HepG2 (cell line): Measurements from ENCODE around the gene MXD3. TPM values are rescaled to one million over a fixed set of nuclear protein-coding genes. Genes with fewer than 3 reads are reported as not detected.
A peak's percentile ranks its signal among the peaks of the same experiment; 100 is the strongest.

Experiments used
- ATAC-seq: fragments of 200-7000 bp; cut with Tn5 transposase; 3 replicates; pipeline ENCODE4 v1.9.1; 2020; ENCODE audit warnings: mild to moderate bottlenecking, moderate library complexity
- BruUV-seq: library from RNA; stranded (reverse); fragments of 400-500 nt; replicated peaks from 2 replicates; lab custom pipeline; 2021; lab: Mats Ljungman, UMichigan
- CTCF ChIA-PET: fragments of 300-600 bp; formaldehyde crosslinking; extraction: SDS; loops from one replicate; lab custom pipeline; 2021; ENCODE audit warnings: low total read pairs, inconsistent platforms, low intra/inter-chr PET ratio; lab: Yijun Ruan, JAX
- POLR2A ChIA-PET: fragments of 350-600 bp; sonication (Branson Sonifier 250); formaldehyde crosslinking; loops from one replicate; lab custom pipeline; 2020; ENCODE audit warnings: antibody characterized with exemption, inconsistent platforms; lab: Yijun Ruan, JAX
- DNase-seq: peaks from one replicate; pipeline ENCODE4 v3.0.0-alpha.2; 2015; ENCODE audit warnings: low spot score
- FAIRE-seq: peaks from 3 replicates; lab custom pipeline; 2011; peaks lifted over from hg19 to GRCh38; lab: Jason Lieb, UNC
- H2AFZ ChIP-seq: one replicate; pipeline ENCODE4 v1.6.1; 2011; ENCODE audit warnings: low read length, inconsistent platforms
- H3K27ac ChIP-seq: fragments of 300-600 bp; 3 replicates; pipeline ENCODE4 v1.8.0; 2011; ENCODE audit warnings: mixed run types, mild to moderate bottlenecking, mixed read lengths, low read length, inconsistent platforms; ENCODE audit not compliant: insufficient read depth; ENCODE audit errors: extremely low read length
- H3K27me3 ChIP-seq, 2 experiments: fragments of 200-600 bp in 1 of 2; 2 replicates in 1 of 2; 3 replicates in 1 of 2; pipeline versions ENCODE4 v1.6.0 to v1.8.0; 2011; ENCODE audit warnings: low read length in 2 of 2, mild to moderate bottlenecking in 2 of 2, moderate library complexity in 2 of 2, inconsistent platforms in 1 of 2; ENCODE audit not compliant: insufficient read depth in 2 of 2, control insufficient read depth in 1 of 2
- H3K36me3 ChIP-seq, 2 experiments: fragments of 200-600 bp in 1 of 2; replicated peaks in 1 of 2; 2 replicates in 1 of 2; 3 replicates in 1 of 2; pipeline versions ENCODE4 v1.5.1 to v1.8.0; 2011; ENCODE audit warnings: low read length in 2 of 2, inconsistent platforms in 1 of 2; ENCODE audit not compliant: insufficient read depth in 2 of 2, control insufficient read depth in 1 of 2
- H3K4me1 ChIP-seq: 2 replicates; pipeline ENCODE4 v1.5.1; 2012; ENCODE audit warnings: low read length, inconsistent platforms; ENCODE audit not compliant: insufficient read depth
- H3K4me2 ChIP-seq: 2 replicates; pipeline ENCODE4 v1.6.0; 2011; ENCODE audit warnings: low read depth, low read length, inconsistent platforms
- H3K4me3 ChIP-seq, 3 experiments: fragments of 200-600 bp in 1 of 3; sonication (generic), shearing (Covaris generic) in 1 of 3; replicated peaks in 1 of 3; 2 replicates each; pipeline ENCODE4 v1.5.1; 2011 to 2016; ENCODE audit warnings: low read length in 3 of 3, inconsistent platforms in 2 of 3, low read depth in 2 of 3, mild to moderate bottlenecking in 2 of 3, control low read depth in 1 of 3, mixed read lengths in 1 of 3; ENCODE audit not compliant: insufficient read depth in 1 of 3
- H3K79me2 ChIP-seq: one replicate; pipeline ENCODE4 v1.6.1; 2011; ENCODE audit warnings: low read length, inconsistent platforms; ENCODE audit not compliant: insufficient read depth
- H3K9ac ChIP-seq: 2 replicates; pipeline ENCODE4 v1.6.0; 2011; ENCODE audit warnings: mild to moderate bottlenecking, low read depth, low read length, inconsistent platforms; ENCODE audit not compliant: insufficient read depth
- H3K9me3 ChIP-seq: 2 replicates; pipeline ENCODE4 v1.5.1; 2012; ENCODE audit warnings: mild to moderate bottlenecking, low read length
- H4K20me1 ChIP-seq: 2 replicates; pipeline ENCODE4 v1.6.0; 2011; ENCODE audit warnings: inconsistent platforms, mild to moderate bottlenecking, low read length, moderate library complexity; ENCODE audit not compliant: insufficient read depth
- AGO2 ChIP-seq: fragments of 200-400 bp; formaldehyde crosslinking; optimal IDR thresholded peaks from 2 replicates; pipeline ENCODE3; 2017; ENCODE audit warnings: mild to moderate bottlenecking, low read depth, low read length, moderate library complexity
- HNRNPLL ChIP-seq: fragments of 200-400 bp; formaldehyde crosslinking; IDR thresholded peaks from 2 replicates; pipeline ENCODE4 v1.6.1; 2017; ENCODE audit warnings: mild to moderate bottlenecking, low read depth, low read length; ENCODE audit not compliant: poor library complexity, severe bottlenecking
- SMARCC2 ChIP-seq: fragments of 450-650 bp; IDR thresholded peaks from 2 replicates; pipeline ENCODE4 v1.6.1; 2017; ENCODE audit warnings: antibody characterized with exemption, mild to moderate bottlenecking
- ZNF333 ChIP-seq: sonication (generic); formaldehyde crosslinking; IDR thresholded peaks from 2 replicates; pipeline ENCODE4 v1.4.0; 2020; ENCODE audit warnings: mild to moderate bottlenecking, missing genetic modification reagents, borderline replicate concordance
- WGBS: methylation state at CpG from one replicate; pipeline ENCODE4 v1.1.6; 2017; ENCODE audit warnings: low lambda C conversion rate; 5-methylcytosine and 5-hydroxymethylcytosine counted together
- in situ Hi-C: cut with HindIII; loops from 2 replicates; pipeline ENCODE4 v1.10.0; 2017; ENCODE audit warnings: low pct_unique_long_range_greater_than_20kb; ENCODE audit not compliant: extremely low pct_ligation_motif_present
- intact Hi-C: fragments of 100-400 bp; cut with micrococcal nuclease; formaldehyde crosslinking; loops from one replicate; pipeline ENCODE4 v1.10.0; 2022; ENCODE audit not compliant: unreplicated experiment
- polyA plus RNA-seq, 8 experiments: library from polyadenylated mRNA; depleted of rRNA in 3 of 8; stranded (reverse) in 7 of 8; unstranded in 1 of 8; fragments of >200 nt; fragmentation: Illumina TruSeq in 4 of 8; extraction: Trizol in 4 of 8; gene quantifications; 2 replicates each; pipeline versions ENCODE4 v1.2.1 to v1.2.3, GENCODE V29; 2011 to 2016; ENCODE audit warnings: low read depth in 4 of 8, missing spikeins in 1 of 8, mixed read lengths in 1 of 8; ENCODE audit not compliant: insufficient read depth in 1 of 8
- total RNA-seq, 5 experiments: library from RNA; depleted of rRNA; stranded (reverse); fragments of >200 nt; fragmentation: Illumina TruSeq; extraction: Trizol; gene quantifications; 2 replicates each; pipeline ENCODE4 v1.2.3, GENCODE V29; 2016; ENCODE audit warnings: low read depth in 1 of 5
- TF ChIP-seq, protein P1 (sequence below): sonication (generic); formaldehyde crosslinking; conservative IDR thresholded peaks from 2 replicates; pipeline ENCODE4 v1.4.0; 2020; ENCODE audit warnings: missing genetic modification reagents
- TF ChIP-seq, protein P2 (sequence below): sonication (generic); formaldehyde crosslinking; IDR thresholded peaks from 2 replicates; pipeline ENCODE4 v1.9.0; 2021; ENCODE audit warnings: mild to moderate bottlenecking, missing genetic modification reagents

Gene MXD3
- total and polyA plus RNA-seq, 2 of the 13 experiments (the other 11 are each of a cell fraction or from before 2014, with no cell fraction given): 10.5 to 12.8 TPM

DNA sequence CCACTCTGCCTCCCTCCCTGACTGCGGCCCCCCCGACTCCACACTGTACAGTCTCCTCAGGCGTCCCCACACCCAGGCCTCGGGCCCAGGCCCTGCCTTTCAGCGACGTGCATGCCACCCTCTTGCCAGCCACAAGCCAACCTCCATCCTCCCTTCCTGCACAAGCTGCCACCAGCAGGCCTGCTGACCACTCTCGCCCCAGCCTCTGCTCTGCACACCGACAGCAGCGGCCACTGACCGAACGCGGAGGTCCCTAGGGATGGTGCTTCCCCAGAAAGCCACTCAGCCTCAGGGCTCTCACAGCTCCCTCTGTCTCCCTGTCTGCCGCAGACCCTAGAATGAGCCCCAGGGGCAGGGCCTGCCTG lies 21.2 kb upstream of the MXD3 start:
- POLR2A ChIA-PET: no interaction called here
- no peaks in the 10 kb centered on the region for H3K9me3 ChIP-seq
- CTCF ChIA-PET: no interaction called here
- ATAC-seq: no peak
- no peak overlapping the region for H3K27ac ChIP-seq
- intact Hi-C loops: no loop called here
- H3K4me2 ChIP-seq: no peak overlapping the region
- DNase-seq: no peak
- WGBS: 96% methylated on average over 13 of the region's 13 CpGs
- H3K9ac ChIP-seq: no peak overlapping the region
- H4K20me1 ChIP-seq: 0 out of 2 replicates have a peak, but pooled peaks cover 3% of the 10 kb centered on the region
- peaks cover 38 to 83% of the 10 kb centered on the region in 2 experiments for H3K36me3 ChIP-seq
- H3K4me3 ChIP-seq: no peak overlapping the region
- no peaks in the 10 kb centered on the region for H3K27me3 ChIP-seq
- in situ Hi-C loops: no loop called here
- peaks cover 10% of the 10 kb centered on the region for H3K4me1 ChIP-seq
- TF ChIP-seq AGO2 (peak; percentile 74), SMARCC2 (no peak), ZNF333 (CRISPR knock-in tag) (no peak)
- H3K79me2 ChIP-seq: no peaks in the 10 kb centered on the region
- no peak for FAIRE-seq
- H2AFZ ChIP-seq: no peak overlapping the region
- BruUV-seq: no TSS peak

DNA sequence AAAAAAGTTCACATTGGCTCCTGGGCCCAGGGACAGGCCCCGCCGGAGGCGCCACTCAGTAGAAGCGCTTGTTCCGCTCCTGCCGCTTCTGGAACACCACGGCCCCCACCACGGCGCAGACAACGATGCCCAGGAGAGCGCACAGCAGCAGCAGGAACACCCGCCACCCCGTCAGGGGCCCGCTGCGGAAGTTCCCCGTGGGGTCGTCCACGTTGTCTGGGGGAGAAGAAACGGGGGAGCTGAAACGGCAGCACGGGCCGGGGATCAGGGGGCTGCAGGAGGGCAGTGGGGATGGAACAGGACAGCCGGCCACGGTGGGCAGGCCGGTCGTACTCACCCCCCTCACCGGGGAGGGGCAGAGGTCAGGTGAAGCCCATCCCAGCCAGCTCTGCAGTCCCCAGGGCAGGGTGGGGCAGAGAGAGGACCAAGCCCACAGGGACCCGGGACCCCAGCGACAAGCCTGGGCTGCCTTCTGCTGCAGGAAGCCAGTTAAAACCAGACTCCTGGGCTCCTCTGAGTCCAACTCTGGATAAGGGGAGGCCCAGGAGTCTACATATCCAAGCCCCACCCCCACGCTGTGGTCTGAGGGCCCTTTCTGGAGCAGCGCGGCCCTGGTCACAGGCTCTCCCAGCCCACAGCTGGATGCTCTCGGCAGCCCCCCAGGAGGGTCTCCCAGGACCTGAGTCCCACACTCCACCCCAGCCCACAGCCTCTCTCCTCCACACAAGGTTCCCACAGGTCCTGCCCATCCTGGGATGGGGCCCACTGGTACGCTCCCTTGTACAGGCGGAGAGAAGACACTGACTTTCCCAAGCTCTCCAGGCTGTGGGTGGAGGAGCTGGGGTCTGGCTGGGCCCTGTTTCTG lies 20.6 kb upstream of the MXD3 start:
- DNase-seq (no peak), ATAC-seq (no peak), FAIRE-seq (no peak)
- Histone ChIP-seq H3K9ac (no peak overlapping the region), H3K27me3 (no peaks in the 10 kb centered on the region), H3K9me3 (no peaks in the 10 kb centered on the region), H3K4me2 (no peak overlapping the region), H4K20me1 (0 out of 2 replicates have a peak, but pooled peaks cover 3% of the 10 kb centered on the region), H3K27ac (no peak overlapping the region), H3K79me2 (no peaks in the 10 kb centered on the region), H3K4me3 (no peak overlapping the region), H3K4me1 (peaks cover 16% of the 10 kb centered on the region), H2AFZ (no peak overlapping the region), H3K36me3 (peaks cover 36 to 77% of the 10 kb centered on the region in 2 experiments)
- WGBS: 98% methylated on average over 28 of the region's 35 CpGs
- ChIA-PET POLR2A (no interaction called here), CTCF (no interaction called here)
- in situ Hi-C loops (no loop called here), intact Hi-C loops (no loop called here)
- BruUV-seq: no TSS peak
- peak; percentile 6 for TF ChIP-seq HNRNPLL
- TF ChIP-seq, protein P1, sequence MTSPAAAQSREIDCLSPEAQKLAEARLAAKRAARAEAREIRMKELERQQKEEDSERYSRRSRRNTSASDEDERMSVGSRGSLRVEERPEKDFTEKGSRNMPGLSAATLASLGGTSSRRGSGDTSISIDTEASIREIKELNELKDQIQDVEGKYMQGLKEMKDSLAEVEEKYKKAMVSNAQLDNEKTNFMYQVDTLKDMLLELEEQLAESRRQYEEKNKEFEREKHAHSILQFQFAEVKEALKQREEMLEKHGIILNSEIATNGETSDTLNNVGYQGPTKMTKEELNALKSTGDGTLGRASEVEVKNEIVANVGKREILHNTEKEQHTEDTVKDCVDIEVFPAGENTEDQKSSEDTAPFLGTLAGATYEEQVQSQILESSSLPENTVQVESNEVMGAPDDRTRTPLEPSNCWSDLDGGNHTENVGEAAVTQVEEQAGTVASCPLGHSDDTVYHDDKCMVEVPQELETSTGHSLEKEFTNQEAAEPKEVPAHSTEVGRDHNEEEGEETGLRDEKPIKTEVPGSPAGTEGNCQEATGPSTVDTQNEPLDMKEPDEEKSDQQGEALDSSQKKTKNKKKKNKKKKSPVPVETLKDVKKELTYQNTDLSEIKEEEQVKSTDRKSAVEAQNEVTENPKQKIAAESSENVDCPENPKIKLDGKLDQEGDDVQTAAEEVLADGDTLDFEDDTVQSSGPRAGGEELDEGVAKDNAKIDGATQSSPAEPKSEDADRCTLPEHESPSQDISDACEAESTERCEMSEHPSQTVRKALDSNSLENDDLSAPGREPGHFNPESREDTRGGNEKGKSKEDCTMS: no peak
- TF ChIP-seq, protein P2, sequence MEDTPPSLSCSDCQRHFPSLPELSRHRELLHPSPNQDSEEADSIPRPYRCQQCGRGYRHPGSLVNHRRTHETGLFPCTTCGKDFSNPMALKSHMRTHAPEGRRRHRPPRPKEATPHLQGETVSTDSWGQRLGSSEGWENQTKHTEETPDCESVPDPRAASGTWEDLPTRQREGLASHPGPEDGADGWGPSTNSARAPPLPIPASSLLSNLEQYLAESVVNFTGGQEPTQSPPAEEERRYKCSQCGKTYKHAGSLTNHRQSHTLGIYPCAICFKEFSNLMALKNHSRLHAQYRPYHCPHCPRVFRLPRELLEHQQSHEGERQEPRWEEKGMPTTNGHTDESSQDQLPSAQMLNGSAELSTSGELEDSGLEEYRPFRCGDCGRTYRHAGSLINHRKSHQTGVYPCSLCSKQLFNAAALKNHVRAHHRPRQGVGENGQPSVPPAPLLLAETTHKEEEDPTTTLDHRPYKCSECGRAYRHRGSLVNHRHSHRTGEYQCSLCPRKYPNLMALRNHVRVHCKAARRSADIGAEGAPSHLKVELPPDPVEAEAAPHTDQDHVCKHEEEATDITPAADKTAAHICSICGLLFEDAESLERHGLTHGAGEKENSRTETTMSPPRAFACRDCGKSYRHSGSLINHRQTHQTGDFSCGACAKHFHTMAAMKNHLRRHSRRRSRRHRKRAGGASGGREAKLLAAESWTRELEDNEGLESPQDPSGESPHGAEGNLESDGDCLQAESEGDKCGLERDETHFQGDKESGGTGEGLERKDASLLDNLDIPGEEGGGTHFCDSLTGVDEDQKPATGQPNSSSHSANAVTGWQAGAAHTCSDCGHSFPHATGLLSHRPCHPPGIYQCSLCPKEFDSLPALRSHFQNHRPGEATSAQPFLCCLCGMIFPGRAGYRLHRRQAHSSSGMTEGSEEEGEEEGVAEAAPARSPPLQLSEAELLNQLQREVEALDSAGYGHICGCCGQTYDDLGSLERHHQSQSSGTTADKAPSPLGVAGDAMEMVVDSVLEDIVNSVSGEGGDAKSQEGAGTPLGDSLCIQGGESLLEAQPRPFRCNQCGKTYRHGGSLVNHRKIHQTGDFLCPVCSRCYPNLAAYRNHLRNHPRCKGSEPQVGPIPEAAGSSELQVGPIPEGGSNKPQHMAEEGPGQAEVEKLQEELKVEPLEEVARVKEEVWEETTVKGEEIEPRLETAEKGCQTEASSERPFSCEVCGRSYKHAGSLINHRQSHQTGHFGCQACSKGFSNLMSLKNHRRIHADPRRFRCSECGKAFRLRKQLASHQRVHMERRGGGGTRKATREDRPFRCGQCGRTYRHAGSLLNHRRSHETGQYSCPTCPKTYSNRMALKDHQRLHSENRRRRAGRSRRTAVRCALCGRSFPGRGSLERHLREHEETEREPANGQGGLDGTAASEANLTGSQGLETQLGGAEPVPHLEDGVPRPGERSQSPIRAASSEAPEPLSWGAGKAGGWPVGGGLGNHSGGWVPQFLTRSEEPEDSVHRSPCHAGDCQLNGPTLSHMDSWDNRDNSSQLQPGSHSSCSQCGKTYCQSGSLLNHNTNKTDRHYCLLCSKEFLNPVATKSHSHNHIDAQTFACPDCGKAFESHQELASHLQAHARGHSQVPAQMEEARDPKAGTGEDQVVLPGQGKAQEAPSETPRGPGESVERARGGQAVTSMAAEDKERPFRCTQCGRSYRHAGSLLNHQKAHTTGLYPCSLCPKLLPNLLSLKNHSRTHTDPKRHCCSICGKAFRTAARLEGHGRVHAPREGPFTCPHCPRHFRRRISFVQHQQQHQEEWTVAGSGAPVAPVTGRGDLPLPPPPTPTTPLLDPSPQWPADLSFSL (CRISPR knock-in tag): no peak
